ENCODE results near the gene DCUN1D3.

DNA sequence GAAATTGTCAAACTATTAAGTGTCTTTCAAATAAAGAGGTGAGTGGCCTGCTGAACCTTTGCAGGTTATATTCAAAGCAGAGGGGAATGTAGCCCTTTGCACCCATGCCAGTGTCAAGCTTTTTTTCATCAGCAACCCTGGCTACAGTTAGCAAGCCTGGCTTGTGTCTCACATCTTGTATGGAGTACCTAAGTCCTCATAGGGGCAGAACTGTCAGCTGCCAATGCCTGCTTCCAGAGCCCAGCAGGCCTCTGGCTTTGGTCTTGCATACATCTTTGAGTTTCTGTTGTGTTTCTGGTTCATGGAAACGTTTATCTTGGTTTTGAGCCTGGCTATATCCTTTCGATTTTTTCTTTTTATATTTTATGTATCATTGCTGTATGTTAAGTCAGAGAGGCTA is 67.1 kb downstream of the DCUN1D3 start:
- TF ChIP-seq POLR2AphosphoS5 (IDR thresholded peaks at IDR 0.05; ENCODE audit: borderline replicate concordance, low read depth, low read length) (no peak), EZH2 (IDR thresholded peaks at IDR 0.05) (no peak)

Data from SK-N-MC (cell line).